K562 (cell line): ENCODE data around the gene MTA2. TPM values are rescaled to one million over a fixed set of nuclear protein-coding genes. Genes with fewer than 3 reads are reported as not detected.

Experiments used
- CC2D1A ChIP-seq: fragments of 450-650 bp; IDR thresholded peaks from 2 replicates; pipeline ENCODE4 v1.6.1; 2017; ENCODE audit warnings: mild to moderate bottlenecking
- FUS ChIP-seq: fragments of 200-400 bp; formaldehyde crosslinking; optimal IDR thresholded peaks from 2 replicates; pipeline ENCODE3; 2017; ENCODE audit warnings: low read depth, low read length
- GTF2E2 ChIP-seq: fragments of 200-800 bp; sonication (Bioruptor generic); IDR thresholded peaks from 2 replicates; pipeline ENCODE4 v1.6.1; 2016; ENCODE audit warnings: missing genetic modification characterization, missing compliant biosample characterization
- MAFK ChIP-seq: IDR thresholded peaks from 2 replicates; pipeline ENCODE4 v1.6.1; 2011; ENCODE audit warnings: low read length, improper control_type of control experiment
- MEF2D ChIP-seq: conservative IDR thresholded peaks from 2 replicates; pipeline ENCODE4 v1.6.1; 2016; ENCODE audit warnings: low read depth, missing genetic modification characterization, missing compliant biosample characterization
- SMAD1 ChIP-seq: fragments of 150-350 bp; IDR thresholded peaks from 2 replicates; pipeline ENCODE4 v1.6.1; 2014; ENCODE audit warnings: low read length, low read depth; ENCODE audit not compliant: partially characterized antibody
- ZBTB8A ChIP-seq: fragments of 450-650 bp; IDR thresholded peaks from 2 replicates; pipeline ENCODE4 v1.6.1; 2018; ENCODE audit warnings: mild to moderate bottlenecking, moderate library complexity; ENCODE audit not compliant: partially characterized antibody
- ZNF12 ChIP-seq: sonication (generic); formaldehyde crosslinking; IDR thresholded peaks from 2 replicates; pipeline ENCODE4 v1.4.0; 2020; ENCODE audit warnings: mild to moderate bottlenecking, missing genetic modification reagents
- ZNF124 ChIP-seq: sonication (generic); formaldehyde crosslinking; IDR thresholded peaks from 2 replicates; pipeline ENCODE4 v1.8.1; 2022; ENCODE audit warnings: missing genetic modification reagents
- ZNF311 ChIP-seq: fragments of 250-450 bp; sonication (Bioruptor Pico); IDR thresholded peaks from 2 replicates; pipeline ENCODE4 v1.4.0; 2020; ENCODE audit warnings: mild to moderate bottlenecking, moderate library complexity
- ZNF696 ChIP-seq: fragments of 250-450 bp; sonication (Bioruptor Pico); conservative IDR thresholded peaks from 2 replicates; pipeline ENCODE4 v1.4.0; 2020; ENCODE audit warnings: mild to moderate bottlenecking, moderate library complexity
- ZNF764 ChIP-seq: fragments of 250-450 bp; sonication (Bioruptor Pico); IDR thresholded peaks from 2 replicates; pipeline ENCODE4 v1.4.0; 2020; ENCODE audit warnings: low read depth, mild to moderate bottlenecking, moderate library complexity
- polyA plus RNA-seq, 8 experiments: library from polyadenylated mRNA; depleted of rRNA in 4 of 8; stranded (reverse) in 5 of 8; unstranded in 3 of 8; fragments of >200 nt; fragmentation: Nextera tagmentation in 2 of 8; fragmentation: Illumina TruSeq in 1 of 8; extraction: Ambion mirVana in 2 of 8; extraction: Trizol in 1 of 8; gene quantifications; 2 replicates each; pipeline versions ENCODE4 v1.2.1 to v1.2.3, GENCODE V29; 2011 to 2014; ENCODE audit warnings: inconsistent platforms in 1 of 8, missing spikeins in 1 of 8
- total RNA-seq, 7 experiments: library from RNA; depleted of rRNA in 6 of 7; stranded (reverse); fragments of >200 nt in 6 of 7; fragmentation: Illumina TruSeq in 2 of 7; extraction: Trizol in 2 of 7; gene quantifications; 2 replicates each; pipeline versions ENCODE4 v1.2.1 to v1.2.3, GENCODE V29; 2011 to 2021; ENCODE audit warnings: low replicate concordance in 1 of 7
- TF ChIP-seq, protein P1 (sequence below), 3 experiments: IDR thresholded peaks in 2 of 3; conservative IDR thresholded peaks in 1 of 3; 2 replicates each; pipeline ENCODE4 v1.5.1; 2011 to 2012; ENCODE audit warnings: low read length in 3 of 3, mild to moderate bottlenecking in 3 of 3, control low read depth in 2 of 3, improper control_type of control experiment in 1 of 3, inconsistent platforms in 1 of 3, low read depth in 1 of 3, mixed read lengths in 1 of 3, moderate library complexity in 1 of 3; ENCODE audit not compliant: insufficient read depth in 2 of 3
- TF ChIP-seq, protein P2 (sequence below): sonication (generic); formaldehyde crosslinking; IDR thresholded peaks from 2 replicates; pipeline ENCODE4 v1.8.0; 2022; ENCODE audit warnings: mild to moderate bottlenecking, missing genetic modification reagents, borderline replicate concordance
- TF ChIP-seq, protein P3 (sequence below): fragments of 450-650 bp; conservative IDR thresholded peaks from 2 replicates; pipeline ENCODE4 v1.6.1; 2016; ENCODE audit warnings: missing genetic modification characterization, low read depth, mild to moderate bottlenecking, missing compliant biosample characterization, moderate library complexity
- TF ChIP-seq, protein P4 (sequence below): fragments of 200-800 bp; sonication (Bioruptor generic); IDR thresholded peaks from 2 replicates; pipeline ENCODE4 v1.6.1; 2017; ENCODE audit warnings: missing genetic modification characterization, missing compliant biosample characterization
- TF ChIP-seq, protein P5 (sequence below): fragments of 450-650 bp; IDR thresholded peaks from 2 replicates; pipeline ENCODE4 v1.6.1; 2018; ENCODE audit not compliant: partially characterized antibody

The MTA2 gene
- total and polyA plus RNA-seq, 9 of the 15 experiments (the other 6 are each of a cell fraction or from before 2014, with no cell fraction given), result 6.2 to 220 (median 172) TPM

DNA sequence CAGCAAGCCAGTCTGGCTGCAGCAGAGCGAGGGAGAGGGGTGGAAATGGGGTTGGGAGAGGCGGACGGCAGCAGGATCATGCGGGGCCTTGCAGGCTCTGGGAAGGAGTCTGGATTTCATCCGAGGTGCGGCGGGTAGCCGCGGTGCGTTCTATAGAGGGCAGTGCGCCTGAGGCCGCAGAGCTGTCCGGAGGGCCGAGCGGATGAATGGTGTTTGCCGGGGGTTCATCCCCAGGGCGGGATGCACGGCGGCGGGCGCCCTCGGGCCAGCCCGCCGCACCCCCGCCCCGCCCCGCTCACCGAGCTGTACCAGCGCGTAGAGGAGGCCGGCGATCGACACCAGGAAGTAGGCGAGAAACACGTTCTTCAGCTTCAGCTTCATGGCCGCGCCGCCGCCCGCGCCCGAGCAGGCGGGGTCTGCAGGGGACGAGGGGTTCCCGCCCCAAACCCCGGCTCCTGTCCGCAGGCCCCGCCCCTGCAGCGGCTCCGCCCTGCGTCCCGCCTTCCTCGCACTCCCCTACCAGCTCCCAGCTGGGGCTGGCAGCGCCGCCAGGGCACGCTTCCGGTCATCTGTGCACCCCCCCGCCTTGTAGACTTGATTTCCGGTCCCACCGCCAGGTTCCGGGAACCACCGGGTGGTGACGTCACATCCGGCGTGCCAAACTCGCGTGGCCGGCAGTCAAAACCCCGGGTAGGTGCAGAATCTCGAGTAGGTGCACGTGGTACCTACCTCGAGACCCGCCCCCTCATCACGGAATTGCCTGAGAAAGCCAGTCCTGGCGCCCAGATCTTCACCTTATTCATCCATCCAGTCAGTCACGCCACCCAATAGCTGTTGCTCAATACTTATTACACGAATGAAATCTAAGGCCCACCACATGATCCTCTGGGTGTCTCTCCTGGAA is 20.2 kb upstream of the MTA2 start, which contains the start of gene B3GAT3 (continued):
- no peak for TF ChIP-seq ZNF764 (CRISPR knock-in tag)
- no peak for TF ChIP-seq ZNF311 (CRISPR knock-in tag)
- TF ChIP-seq, protein P1, sequence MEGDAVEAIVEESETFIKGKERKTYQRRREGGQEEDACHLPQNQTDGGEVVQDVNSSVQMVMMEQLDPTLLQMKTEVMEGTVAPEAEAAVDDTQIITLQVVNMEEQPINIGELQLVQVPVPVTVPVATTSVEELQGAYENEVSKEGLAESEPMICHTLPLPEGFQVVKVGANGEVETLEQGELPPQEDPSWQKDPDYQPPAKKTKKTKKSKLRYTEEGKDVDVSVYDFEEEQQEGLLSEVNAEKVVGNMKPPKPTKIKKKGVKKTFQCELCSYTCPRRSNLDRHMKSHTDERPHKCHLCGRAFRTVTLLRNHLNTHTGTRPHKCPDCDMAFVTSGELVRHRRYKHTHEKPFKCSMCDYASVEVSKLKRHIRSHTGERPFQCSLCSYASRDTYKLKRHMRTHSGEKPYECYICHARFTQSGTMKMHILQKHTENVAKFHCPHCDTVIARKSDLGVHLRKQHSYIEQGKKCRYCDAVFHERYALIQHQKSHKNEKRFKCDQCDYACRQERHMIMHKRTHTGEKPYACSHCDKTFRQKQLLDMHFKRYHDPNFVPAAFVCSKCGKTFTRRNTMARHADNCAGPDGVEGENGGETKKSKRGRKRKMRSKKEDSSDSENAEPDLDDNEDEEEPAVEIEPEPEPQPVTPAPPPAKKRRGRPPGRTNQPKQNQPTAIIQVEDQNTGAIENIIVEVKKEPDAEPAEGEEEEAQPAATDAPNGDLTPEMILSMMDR (IDR thresholded peaks at IDR 0.05 in 2 of 3, conservative IDR thresholded peaks at IDR 0.05 in 1 of 3; ENCODE audit: insufficient read depth in 2 of 3, low read depth in 1 of 3, low read length in 3 of 3), result peak in 2 of 3 experiments; percentile 8 to 28; a peak in 1 of 6 replicates
- TF ChIP-seq FUS, result no peak
- TF ChIP-seq MEF2D, result no peak
- TF ChIP-seq ZNF696, result no peak
- TF ChIP-seq, protein P2, sequence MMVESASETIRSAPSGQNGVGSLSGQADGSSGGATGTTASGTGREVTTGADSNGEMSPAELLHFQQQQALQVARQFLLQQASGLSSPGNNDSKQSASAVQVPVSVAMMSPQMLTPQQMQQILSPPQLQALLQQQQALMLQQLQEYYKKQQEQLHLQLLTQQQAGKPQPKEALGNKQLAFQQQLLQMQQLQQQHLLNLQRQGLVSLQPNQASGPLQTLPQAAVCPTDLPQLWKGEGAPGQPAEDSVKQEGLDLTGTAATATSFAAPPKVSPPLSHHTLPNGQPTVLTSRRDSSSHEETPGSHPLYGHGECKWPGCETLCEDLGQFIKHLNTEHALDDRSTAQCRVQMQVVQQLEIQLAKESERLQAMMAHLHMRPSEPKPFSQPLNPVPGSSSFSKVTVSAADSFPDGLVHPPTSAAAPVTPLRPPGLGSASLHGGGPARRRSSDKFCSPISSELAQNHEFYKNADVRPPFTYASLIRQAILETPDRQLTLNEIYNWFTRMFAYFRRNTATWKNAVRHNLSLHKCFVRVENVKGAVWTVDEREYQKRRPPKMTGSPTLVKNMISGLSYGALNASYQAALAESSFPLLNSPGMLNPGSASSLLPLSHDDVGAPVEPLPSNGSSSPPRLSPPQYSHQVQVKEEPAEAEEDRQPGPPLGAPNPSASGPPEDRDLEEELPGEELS, result no peak
- no peak for TF ChIP-seq ZNF12 (CRISPR knock-in tag)
- TF ChIP-seq GTF2E2, result no peak
- TF ChIP-seq, protein P3, sequence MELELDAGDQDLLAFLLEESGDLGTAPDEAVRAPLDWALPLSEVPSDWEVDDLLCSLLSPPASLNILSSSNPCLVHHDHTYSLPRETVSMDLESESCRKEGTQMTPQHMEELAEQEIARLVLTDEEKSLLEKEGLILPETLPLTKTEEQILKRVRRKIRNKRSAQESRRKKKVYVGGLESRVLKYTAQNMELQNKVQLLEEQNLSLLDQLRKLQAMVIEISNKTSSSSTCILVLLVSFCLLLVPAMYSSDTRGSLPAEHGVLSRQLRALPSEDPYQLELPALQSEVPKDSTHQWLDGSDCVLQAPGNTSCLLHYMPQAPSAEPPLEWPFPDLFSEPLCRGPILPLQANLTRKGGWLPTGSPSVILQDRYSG (tag), result peak; percentile 81
- TF ChIP-seq SMAD1, result no peak
- TF ChIP-seq CC2D1A, result no peak
- TF ChIP-seq, protein P4, sequence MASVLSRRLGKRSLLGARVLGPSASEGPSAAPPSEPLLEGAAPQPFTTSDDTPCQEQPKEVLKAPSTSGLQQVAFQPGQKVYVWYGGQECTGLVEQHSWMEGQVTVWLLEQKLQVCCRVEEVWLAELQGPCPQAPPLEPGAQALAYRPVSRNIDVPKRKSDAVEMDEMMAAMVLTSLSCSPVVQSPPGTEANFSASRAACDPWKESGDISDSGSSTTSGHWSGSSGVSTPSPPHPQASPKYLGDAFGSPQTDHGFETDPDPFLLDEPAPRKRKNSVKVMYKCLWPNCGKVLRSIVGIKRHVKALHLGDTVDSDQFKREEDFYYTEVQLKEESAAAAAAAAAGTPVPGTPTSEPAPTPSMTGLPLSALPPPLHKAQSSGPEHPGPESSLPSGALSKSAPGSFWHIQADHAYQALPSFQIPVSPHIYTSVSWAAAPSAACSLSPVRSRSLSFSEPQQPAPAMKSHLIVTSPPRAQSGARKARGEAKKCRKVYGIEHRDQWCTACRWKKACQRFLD, result peak; percentile 84
- TF ChIP-seq ZBTB8A, result no peak
- no peak for TF ChIP-seq ZNF124 (CRISPR knock-in tag)
- TF ChIP-seq, protein P5, sequence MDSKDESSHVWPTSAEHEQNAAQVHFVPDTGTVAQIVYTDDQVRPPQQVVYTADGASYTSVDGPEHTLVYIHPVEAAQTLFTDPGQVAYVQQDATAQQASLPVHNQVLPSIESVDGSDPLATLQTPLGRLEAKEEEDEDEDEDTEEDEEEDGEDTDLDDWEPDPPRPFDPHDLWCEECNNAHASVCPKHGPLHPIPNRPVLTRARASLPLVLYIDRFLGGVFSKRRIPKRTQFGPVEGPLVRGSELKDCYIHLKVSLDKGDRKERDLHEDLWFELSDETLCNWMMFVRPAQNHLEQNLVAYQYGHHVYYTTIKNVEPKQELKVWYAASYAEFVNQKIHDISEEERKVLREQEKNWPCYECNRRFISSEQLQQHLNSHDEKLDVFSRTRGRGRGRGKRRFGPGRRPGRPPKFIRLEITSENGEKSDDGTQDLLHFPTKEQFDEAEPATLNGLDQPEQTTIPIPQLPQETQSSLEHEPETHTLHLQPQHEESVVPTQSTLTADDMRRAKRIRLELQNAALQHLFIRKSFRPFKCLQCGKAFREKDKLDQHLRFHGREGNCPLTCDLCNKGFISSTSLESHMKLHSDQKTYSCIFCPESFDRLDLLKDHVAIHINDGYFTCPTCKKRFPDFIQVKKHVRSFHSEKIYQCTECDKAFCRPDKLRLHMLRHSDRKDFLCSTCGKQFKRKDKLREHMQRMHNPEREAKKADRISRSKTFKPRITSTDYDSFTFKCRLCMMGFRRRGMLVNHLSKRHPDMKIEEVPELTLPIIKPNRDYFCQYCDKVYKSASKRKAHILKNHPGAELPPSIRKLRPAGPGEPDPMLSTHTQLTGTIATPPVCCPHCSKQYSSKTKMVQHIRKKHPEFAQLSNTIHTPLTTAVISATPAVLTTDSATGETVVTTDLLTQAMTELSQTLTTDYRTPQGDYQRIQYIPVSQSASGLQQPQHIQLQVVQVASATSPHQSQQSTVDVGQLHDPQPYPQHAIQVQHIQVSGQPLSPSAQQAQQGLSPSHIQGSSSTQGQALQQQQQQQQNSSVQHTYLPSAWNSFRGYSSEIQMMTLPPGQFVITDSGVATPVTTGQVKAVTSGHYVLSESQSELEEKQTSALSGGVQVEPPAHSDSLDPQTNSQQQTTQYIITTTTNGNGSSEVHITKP, result peak; percentile 6
- TF ChIP-seq MAFK, result no peak
